HG03575 (cell line): ENCODE data around the gene HNF1B.
"Not testable (repeated sequence)": the region's sequence is repeated elsewhere in the genome, so short reads cannot be mapped to it uniquely, and the experiment has no call there.

Experiments used
- ATAC-seq: cut with Tn5 transposase; IDR thresholded peaks from one replicate; pipeline ENCODE4 v1.9.1; 2021; ENCODE audit not compliant: unreplicated experiment, insufficient number of reproducible peaks, low FRiP score; ENCODE audit errors: extremely low read depth

HNF1B gene, protein sequence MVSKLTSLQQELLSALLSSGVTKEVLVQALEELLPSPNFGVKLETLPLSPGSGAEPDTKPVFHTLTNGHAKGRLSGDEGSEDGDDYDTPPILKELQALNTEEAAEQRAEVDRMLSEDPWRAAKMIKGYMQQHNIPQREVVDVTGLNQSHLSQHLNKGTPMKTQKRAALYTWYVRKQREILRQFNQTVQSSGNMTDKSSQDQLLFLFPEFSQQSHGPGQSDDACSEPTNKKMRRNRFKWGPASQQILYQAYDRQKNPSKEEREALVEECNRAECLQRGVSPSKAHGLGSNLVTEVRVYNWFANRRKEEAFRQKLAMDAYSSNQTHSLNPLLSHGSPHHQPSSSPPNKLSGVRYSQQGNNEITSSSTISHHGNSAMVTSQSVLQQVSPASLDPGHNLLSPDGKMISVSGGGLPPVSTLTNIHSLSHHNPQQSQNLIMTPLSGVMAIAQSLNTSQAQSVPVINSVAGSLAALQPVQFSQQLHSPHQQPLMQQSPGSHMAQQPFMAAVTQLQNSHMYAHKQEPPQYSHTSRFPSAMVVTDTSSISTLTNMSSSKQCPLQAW

DNA sequence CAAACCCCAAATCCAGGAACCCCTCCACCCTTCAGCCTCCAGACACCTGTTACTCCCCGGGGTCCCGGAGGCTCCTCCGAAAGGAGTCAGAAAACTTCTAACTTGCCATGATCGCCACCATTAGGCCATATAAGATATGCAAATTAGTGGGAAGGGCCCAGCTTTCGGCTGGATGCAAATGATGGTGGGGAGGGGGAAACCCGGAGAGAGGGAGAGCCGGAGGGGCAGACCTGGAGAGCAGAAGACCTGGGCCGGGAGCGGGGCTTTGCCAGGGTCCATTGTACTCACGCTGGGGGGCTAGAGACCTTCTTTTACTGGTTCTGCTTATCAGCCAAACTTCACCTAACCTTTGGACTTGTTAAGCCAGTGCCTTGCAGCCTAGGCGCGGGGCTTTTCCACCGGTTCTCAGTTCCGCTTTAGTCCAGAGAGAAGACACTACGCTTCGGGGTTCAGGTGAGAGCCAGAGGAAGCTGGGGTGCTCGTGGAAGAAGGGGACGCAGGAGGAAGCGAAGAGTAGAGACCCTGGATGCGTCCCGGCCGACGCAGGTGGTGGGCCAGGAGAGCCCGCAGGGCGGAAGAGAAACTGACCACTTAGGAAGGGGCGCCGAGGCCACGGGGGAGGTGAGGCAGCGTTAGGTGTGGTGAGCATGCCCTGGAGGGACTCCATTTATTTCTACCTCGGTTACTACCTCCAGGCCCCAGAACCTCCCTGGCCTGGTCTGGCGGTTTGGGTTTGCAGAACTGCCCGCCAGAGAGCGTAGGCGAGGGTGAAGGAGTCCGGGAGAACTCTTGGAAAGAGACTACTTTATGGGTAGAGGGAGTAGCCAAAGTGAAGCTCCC is at the start of gene HNF1B:
Gene HNF1B (minus strand): TSS at position 99 of the 840 bp plus-strand sequence. CDS start 175 bp downstream, outside the sequence.
- no peak for ATAC-seq

DNA sequence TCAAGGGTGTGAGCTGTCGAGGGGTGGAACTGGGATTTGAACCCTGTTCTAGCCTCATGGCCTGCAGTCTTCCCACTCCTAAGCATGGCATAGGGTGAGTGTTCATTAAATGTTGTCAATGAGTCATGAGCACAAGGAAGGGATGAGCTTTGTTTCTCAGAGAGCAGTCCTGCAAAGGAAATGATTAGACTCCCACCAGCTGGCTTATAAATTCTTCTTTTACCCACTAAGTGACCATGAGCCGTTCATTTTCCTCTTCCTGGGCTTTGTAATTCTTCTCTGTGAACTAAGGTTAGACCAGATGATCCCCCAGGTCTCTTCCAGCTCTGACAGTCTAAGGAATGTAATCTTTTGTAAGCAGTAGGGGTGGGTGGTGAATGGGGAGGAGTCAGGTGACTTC is 47.9 kb upstream of the HNF1B start:
- no peak for ATAC-seq

DNA sequence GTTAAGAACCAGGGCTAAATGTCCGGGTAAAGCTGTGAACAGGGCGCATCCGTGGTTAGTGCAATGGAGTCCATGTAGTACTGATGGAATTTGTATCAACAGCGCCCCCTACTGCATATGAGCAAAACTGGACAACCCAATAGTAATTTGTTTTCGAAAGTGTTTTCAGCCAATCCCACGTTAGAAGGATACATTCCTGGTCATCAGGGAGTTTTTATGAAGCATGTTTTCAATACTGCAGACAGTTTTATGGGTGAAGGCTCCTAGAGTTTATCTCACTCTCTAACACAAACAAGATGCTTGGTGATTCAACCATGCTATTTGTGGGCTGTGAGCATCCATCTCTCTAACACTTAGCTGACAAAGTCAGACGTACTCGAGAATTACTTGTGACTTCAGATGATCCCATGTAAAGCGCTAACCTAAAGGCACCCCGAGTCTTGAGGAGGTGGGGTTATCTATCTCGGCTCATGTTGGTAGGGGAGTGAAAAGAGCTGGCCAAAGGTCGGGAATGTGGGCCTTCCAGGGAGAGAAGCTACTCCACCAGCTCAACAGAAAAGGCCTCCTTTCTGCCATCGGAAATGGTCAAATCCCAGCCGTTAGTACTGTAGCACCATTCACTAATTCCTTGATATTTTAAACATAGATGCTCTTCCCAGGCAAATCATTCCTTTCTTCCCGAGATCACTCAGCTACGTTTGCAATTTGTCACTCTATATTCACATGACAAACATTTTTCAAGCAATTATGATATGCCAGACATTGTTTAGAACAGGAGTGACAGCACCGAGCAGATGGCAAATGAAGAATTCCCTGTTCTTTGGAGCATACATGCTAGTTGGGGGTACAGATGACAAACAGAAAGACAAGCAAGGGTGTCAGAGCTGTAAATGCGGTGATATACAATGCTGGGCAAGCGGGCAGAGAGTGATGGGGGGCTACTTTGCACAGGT is 46.9 kb upstream of the HNF1B start:
- ATAC-seq, result no peak

DNA sequence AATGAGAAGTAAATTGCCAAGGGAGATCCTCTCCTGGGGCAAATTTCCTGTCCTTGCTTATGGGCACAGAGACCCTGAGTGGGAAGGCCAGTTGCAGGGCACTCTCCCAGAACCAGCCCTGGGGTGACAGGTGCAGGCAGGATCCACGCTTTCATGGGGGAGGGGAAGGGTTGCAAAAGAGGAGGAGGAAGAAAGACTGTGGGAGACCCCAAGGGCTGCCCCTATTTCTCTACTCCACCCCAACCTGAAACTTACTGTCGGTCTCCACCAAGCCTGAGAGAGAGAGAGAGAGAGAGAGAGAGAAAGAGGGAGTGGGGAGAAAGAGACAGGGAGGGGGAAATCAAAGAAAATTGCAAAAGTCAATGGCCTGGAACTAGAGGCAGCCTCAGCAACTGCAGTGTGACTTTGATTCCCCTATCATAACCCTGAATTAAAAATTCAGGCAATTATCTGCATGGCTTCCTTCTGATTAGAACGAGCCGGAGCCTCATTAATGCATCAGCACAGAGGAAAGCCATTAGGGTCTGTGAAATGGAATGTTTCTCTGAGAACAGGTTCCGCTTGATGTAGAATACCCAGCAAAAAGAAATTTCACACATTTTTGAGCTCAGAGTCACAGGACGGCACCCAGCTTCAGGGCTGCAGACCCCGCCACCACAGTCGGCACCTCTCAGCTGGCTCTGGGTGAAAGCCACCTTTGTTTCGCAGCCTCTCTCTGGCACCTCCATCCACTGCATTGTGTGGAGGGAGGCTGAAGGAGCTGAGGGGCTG is 45.1 kb upstream of the HNF1B start:
- ATAC-seq, result no peak

DNA sequence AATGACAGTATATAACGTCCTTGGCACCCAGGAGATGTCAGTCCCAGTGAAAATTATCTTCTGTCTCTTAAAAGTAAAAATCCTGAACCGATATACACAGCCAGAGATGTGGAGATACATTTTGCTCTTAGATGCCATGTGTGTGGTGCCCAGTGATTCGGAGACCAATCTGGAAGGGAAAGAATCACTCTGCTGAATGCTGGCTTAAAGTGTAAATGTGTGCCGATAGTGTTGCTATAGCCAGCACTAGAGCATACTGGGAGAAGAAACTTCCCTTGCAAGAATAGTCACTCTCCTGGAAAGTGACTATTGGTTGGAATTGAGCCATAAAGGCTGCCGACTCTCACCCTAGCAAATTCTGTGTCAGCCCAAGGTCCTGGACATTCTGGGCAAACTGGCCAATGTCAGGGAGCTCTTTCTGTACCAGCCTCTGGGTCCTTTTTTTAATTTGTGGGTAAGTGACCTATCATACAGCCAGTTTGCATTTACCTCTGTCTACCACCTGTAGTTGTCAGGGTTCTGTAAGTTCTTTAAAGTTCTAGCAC is 44.2 kb upstream of the HNF1B start:
- ATAC-seq, result no peak

DNA sequence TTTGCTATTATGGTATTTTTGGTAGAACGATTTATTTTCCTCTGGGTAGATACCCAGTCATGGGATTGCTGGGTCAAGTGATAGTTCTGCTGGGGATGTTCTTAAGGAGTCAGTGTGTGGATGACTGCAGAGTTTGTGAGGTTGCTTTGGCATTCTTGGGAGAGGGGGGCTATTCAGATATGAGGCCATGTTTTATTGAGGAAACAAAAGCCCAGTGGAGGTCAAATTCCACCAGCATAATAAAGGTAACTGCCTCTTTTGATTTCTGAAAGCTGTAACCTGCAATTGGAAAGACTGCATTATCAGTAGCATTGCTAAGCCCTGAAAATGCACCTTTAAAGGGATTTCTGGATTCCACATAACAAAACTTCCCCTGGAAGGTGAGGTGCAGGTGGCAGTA is 43.7 kb upstream of the HNF1B start:
- no peak for ATAC-seq

DNA sequence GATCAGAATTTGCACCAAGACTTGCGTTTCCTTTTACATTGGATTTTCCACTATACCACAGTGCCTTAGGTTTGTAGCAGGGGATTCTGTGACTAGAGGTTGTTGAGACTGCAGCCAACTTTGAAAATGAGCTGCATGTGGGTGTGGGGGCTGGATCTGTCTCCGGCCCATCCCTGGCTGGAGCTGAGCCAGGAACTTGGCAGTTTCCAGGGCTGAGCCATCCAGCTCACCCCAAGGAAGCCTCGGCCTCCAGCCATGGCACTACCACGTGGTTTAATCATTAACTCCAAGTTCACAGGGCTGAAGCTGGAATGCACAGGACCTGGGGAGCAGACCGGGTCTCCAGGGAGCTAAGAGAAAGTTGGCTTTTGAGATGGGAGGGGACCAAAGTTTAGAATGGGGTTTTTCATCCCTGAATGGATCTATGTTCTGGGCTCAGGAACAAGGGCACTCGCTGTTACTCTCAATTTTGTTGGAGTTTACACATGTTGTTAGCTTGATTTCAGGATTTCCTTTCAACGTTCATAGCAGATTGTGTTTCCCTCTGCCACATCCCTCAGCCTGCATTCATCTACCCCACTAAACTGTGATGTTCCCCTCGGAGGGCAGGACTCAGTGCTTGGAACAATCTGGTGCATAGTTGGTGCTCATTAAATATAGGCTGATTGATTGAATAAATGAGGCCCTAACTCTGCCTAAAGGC is 42.3 kb upstream of the HNF1B start:
- ATAC-seq, result no peak

DNA sequence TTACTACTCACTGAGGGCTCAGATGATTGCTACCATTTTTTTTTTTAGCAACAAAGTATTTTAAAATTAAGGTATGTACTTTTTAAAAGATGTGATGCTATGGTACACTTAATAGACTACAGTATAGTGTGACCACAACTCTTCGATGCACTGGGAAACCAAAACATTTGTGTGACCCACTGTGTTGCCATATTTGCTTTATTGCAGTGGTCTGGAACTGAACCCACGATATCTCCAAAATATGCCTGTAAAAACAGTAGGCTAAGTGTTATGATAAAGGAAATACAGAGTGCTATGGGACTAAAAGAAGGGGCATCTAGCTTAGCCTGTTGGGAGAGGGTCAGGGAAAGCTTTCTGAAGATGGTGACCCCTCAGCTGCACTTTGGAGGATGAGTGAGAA is 41.6 kb upstream of the HNF1B start:
- ATAC-seq, result no peak

DNA sequence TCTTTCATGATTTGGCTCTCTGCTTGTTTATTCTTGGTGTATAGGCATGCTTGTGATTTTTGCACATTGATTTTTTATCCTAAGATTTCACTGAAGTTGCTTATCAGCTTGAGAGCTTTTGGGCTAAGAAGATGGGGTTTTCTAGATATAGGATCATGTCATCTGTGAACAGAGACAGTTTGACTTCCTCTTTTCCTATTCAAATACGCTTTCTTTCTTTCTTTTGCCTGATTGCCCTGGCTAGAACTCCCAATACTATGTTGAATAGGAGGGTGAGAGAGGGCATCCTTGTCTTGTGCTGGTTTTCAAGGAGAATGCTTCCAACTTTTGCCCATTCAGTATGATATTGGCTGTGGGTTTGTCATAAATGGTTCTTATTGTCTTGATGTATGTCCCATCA is 37.6 kb upstream of the HNF1B start:
- ATAC-seq, result not testable (repeated sequence)

DNA sequence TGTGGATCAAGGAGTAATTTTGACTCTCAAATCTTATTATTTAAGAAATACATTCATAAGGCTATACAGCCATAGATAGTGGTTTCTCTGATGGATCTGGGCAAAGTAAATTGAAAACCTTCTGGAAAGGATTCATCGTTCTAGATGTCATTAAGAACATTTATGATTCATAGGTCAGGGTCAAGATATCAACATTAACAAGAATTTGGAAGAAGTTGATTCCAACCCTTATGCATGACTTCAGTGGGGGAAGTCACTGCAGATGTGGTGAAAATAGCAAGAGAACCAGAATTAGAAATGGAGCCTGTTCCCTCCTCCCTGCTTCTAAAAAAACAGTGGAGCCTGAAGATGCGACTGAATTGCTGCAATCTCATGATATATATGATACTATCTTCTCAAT is 36.6 kb upstream of the HNF1B start:
- ATAC-seq, result no peak

DNA sequence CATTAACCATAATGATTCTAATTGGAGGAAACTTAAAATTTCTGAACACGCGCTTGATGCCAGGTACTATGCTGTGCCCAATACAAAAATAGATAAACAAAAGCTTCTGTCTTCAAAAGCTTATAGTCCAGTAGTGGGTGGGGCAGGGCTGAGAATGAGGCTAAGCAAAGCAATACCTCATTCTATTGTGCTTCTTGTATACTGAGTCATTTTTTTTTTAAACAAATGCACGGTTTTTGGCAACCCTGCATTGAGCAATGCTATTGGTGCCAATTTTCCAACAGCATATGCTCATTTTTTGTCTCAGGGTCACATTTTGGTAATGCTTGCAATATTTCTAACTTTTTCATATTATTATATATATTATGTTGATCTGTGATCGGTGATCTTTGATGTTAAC is 34.7 kb upstream of the HNF1B start:
- no peak for ATAC-seq

DNA sequence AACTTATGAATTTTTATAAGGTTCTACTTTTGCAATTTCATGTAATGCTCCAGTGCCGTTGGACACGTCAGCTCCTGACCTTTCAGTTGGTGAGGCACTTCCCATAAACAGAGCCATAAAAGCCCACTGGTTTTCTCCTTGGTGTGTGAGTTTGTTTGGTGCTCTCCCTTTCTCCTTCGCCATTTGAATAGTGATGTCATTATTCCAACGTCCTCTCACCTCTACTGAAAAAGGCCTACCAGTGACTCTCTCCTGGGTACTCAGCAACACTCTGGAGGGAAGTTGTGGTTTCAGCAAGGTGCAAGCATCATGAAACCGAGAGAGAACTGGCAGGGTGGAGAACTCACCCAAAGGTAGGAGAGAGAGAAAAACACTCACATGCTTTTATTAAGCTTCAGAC is 29.6 kb upstream of the HNF1B start:
- ATAC-seq, result no peak

DNA sequence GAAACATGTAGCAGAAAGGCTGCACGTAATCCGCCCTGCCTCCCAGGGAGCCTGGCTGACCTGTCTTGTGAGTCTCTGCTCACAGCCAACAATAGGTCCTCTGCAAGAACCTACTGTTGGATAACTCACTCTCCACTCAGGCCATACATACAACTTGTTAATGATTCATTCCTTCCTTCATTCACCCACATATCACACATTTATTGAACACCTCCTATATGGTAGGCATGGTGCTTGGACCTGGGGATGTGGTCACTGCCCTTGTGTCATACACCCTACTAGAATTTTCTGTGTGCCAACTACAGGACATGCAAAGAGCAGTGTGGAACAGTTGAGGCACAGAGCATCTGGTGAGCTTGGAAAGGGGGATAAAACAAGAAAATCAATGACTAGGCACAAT is 28.1 kb upstream of the HNF1B start:
- no peak for ATAC-seq

DNA sequence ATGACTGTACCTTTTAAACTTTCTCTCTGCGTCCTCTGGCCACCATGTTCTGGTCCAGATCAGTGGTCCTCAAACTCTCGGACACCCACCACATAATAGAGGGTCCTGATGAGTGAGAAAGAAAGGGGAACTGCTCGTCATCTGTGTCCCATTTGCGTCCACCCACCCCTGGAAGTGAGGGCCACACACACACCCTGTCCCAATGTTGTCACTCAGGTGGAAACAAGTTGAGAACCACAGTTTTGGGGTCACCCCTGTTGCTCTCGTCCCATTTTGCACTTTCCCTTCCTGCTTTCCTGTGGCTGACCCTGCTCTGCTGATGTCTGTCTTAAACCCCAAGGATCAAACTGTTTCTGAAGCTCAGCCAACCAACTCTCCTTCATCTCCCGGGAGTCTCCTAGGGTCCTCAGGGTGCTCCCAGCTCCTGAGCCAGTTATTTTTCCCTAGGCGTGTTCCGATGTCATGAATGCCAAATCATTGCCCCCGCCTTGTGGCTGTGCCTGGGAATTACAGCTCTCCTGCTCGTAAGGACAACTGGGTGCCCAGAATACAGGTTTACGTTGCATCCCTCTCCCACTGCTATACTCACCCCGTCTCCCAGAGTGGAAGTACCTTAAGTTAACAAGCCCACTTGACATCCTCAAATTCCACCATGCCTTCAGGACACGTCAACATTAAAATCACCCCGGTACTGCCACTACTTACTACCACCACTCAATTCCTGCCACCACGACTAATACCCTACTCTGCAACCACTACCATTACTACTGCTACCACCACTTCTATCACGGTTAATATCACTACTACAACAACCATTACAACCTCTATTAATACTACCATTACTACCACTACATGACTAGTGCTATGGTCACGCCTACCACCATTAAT is 26.0 kb upstream of the HNF1B start:
- no peak for ATAC-seq

DNA sequence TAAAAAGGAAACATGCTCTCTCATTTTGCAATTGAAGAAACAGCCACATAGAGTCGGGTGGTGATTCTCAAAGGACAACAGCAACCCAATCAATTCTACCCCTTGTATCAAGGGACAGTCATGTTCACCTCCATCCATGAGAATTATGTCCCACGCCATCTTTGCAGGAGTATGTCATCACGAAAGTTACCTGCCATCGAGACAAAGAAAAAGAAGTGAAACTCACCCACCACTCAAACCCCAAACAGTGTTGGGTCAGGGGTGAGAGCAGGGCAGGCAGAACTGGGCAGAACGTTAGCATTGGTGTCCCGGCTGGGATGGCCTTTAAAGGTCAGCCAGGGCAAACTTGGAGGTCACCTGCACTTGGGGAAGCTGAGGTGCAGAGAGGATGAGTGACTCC is 24.2 kb upstream of the HNF1B start:
- no peak for ATAC-seq

DNA sequence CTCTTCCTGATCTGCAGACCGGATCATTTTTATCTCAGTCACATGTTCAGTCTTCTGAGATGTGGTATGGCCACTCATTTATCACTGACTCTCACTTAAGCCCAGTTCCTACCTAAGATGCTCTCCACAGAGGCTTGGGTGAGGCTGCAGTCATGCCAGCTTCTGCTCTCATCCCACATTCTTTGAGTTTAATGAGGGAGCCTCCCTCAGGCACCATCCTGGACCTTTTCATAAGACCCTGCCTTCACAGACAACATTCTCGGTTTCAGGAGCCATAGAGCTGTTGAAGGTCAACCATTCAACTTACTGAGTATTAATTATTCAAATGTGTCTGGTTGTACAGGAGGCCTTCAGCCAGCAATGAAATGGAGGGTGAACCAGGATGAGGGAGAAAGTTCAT is 23.6 kb upstream of the HNF1B start:
- no peak for ATAC-seq

DNA sequence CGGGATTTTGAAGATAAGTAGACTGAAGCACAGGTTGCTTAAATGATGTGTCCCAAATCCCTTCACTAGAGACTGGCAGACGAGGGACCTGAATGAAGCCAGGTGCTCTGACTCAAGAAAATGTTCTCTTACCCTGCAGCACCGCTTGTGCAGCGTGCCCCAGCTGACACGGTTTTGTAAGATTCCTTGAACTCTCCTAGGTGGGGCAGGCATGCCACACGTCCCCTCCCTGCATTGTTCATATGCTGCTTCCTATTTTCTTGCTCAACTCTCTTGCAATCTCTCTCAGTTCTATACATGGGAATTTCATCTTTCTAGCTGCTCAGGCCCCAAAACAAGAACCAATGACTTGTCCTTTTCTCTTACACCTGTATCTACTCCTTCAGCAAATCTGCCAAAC is 22.1 kb upstream of the HNF1B start:
- no peak for ATAC-seq
